Spleen (tissue), 11 donors: Measurements from ENCODE around the gene TPX2. TPM values are rescaled to one million over a fixed set of nuclear protein-coding genes. Genes with fewer than 3 reads are reported as not detected.

Source experiments
- DNase-seq: peaks from one replicate; pipeline ENCODE4 v3.0.0-alpha.2; 2020
- H3K27ac ChIP-seq, 8 donors: fragments of 200-600 bp; sonication (generic) in 7 of 8; 1 replicate in 4 of 8; 2 replicates in 4 of 8; pipeline versions ENCODE4 v1.5.0 to v1.8.0; 2016 to 2021; ENCODE audit warnings: inconsistent platforms in 4 of 8, mild to moderate bottlenecking in 4 of 8, moderate library complexity in 1 of 8
- H3K27me3 ChIP-seq, 7 donors: fragments of 200-600 bp; sonication (generic) in 6 of 7; replicated peaks in 1 of 7; 1 replicate in 4 of 7; 2 replicates in 3 of 7; pipeline versions ENCODE4 v1.5.0 to v1.8.0; 2016 to 2021; ENCODE audit warnings: inconsistent platforms in 3 of 7, mild to moderate bottlenecking in 1 of 7
- H3K36me3 ChIP-seq, 6 donors: fragments of 200-600 bp; sonication (generic) in 5 of 6; 1 replicate in 4 of 6; 2 replicates in 2 of 6; pipeline versions ENCODE4 v1.5.0 to v1.8.0; 2016 to 2021; ENCODE audit warnings: inconsistent platforms in 2 of 6
- H3K4me1 ChIP-seq, 6 donors: fragments of 200-600 bp; sonication (generic) in 5 of 6; 1 replicate in 3 of 6; 2 replicates in 3 of 6; pipeline versions ENCODE4 v1.5.0 to v1.8.0; 2016 to 2021; ENCODE audit warnings: inconsistent platforms in 3 of 6
- H3K4me3 ChIP-seq, 8 donors: fragments of 200-600 bp; sonication (generic) in 7 of 8; 1 replicate in 4 of 8; 2 replicates in 4 of 8; pipeline versions ENCODE4 v1.5.0 to v1.8.0; 2016 to 2021; ENCODE audit warnings: inconsistent platforms in 4 of 8, mild to moderate bottlenecking in 4 of 8, moderate library complexity in 2 of 8
- H3K9me3 ChIP-seq, 8 donors: fragments of 200-600 bp; sonication (generic) in 7 of 8; 1 replicate in 4 of 8; 2 replicates in 4 of 8; pipeline versions ENCODE4 v1.5.0 to v1.8.0; 2016 to 2021; ENCODE audit warnings: inconsistent platforms in 4 of 8
- CTCF ChIP-seq, 11 experiments: fragments of 200-600 bp in 7 of 11; fragments of 450-650 bp in 4 of 11; sonication (generic) in 4 of 11; IDR thresholded peaks in 8 of 11; conservative IDR thresholded peaks in 3 of 11; 1 replicate in 7 of 11; 2 replicates in 4 of 11; pipeline versions ENCODE4 v1.4.0 to v1.8.0; 2016 to 2021; ENCODE audit warnings: antibody characterized with exemption in 11 of 11, inconsistent platforms in 4 of 11, mild to moderate bottlenecking in 1 of 11
- POLR2A ChIP-seq, 3 donors: fragments of 450-650 bp; IDR thresholded peaks; one replicate each; pipeline ENCODE4 v1.5.1; 2017; ENCODE audit warnings: antibody characterized with exemption in 3 of 3, mild to moderate bottlenecking in 1 of 3
- POLR2AphosphoS5 ChIP-seq, 3 donors: sonication (generic); formaldehyde crosslinking; IDR thresholded peaks; one replicate each; pipeline ENCODE4 v1.5.1; 2017; ENCODE audit warnings: antibody characterized with exemption in 3 of 3
- WGBS, 5 donors: extraction: QIAGEN DNeasy Blood & Tissue Kit in 3 of 5; methylation state at CpG; one replicate each; pipeline versions ENCODE4 v1.1.5 to v1.1.7; 2013 to 2018; 5-methylcytosine and 5-hydroxymethylcytosine counted together
- intact Hi-C: fragments of 100-400 bp; cut with DNase I; formaldehyde crosslinking; loops from one replicate; pipeline ENCODE4 v1.15.0; 2023; ENCODE audit warnings: low total_unique reads
- polyA plus RNA-seq, 3 donors: library from polyadenylated mRNA; stranded (reverse); fragments of 200-250 nt; gene quantifications; one replicate each; pipeline ENCODE4 v1.2.1, GENCODE V29; 2013
- total RNA-seq, 7 donors: library from RNA; depleted of rRNA in 3 of 7; stranded (reverse); fragments of >200 nt in 3 of 7; fragmentation: NEBNext Ultra II Directional in 4 of 7; extraction: Animal tissue kit (Norgen Biotek cat#: 25700) in 4 of 7; gene quantifications; one replicate each; pipeline versions ENCODE4 v1.1.0 to v1.2.1, GENCODE V29; 2016 to 2021
- donor health status: healthy with polysubstance abuse.
- donor health status: DM: no; HTN: no; CAD: no; lungs with moderate emphysema.
- donor health status: DM: no; HTN: no; CAD: no.
- donor health status: Bipolar disorder and iron deficiency.
- donor health status: healthy.
- donor health status: DM: no; HTN: no; CAD: no.
- donor health status: DM: yes; HTN: yes; CAD: no.

TPX2 gene
- total and polyA plus RNA-seq, 10 donors = 1.4 to 16.2 (median 7.2) TPM

GRCh38 chr20:31816221-31816620 is 77.1 kb downstream of the TPX2 start:
- H3K4me3 ChIP-seq = no peak overlapping the region
- H3K9me3 ChIP-seq = no peaks in the 10 kb centered on the region
- H3K4me1 ChIP-seq = peaks cover 0 to 28% (median 13%) of the 10 kb centered on the region in 6 donors
- H3K27ac ChIP-seq = no peak overlapping the region
- H3K36me3 ChIP-seq = no peaks in the 10 kb centered on the region
- intact Hi-C loops = no loop called here
- 93 to 98% (median 96%) methylated on average over 5 of the region's 5 CpGs for whole genome bisulfite sequencing, 5 donors
- DNase-seq = no peak
- no peaks in the 10 kb centered on the region for H3K27me3 ChIP-seq
- TF ChIP-seq POLR2A (IDR thresholded peaks at IDR 0.05) (no peak), POLR2AphosphoS5 (IDR thresholded peaks at IDR 0.05) (no peak), CTCF (IDR thresholded peaks at IDR 0.05 in 8 of 11, conservative IDR thresholded peaks at IDR 0.05 in 3 of 11) (no peak)

- DNase-seq = no peak
- WGBS, 5 donors = 84 to 92% (median 90%) methylated on average over 5 of the region's 5 CpGs
- Histone ChIP-seq H3K4me1 (peaks cover under 1 to 24% (median 11%) of the 10 kb centered on the region in 6 donors), H3K9me3 (no peaks in the 10 kb centered on the region), H3K27me3 (peaks cover 0 to 4% (median 0%) of the 10 kb centered on the region in 7 donors), H3K4me3 (no peak overlapping the region), H3K27ac (no peak overlapping the region), H3K36me3 (no peaks in the 10 kb centered on the region)
- intact Hi-C loops = no loop called here
- TF ChIP-seq POLR2AphosphoS5 (IDR thresholded peaks at IDR 0.05) (no peak), CTCF (IDR thresholded peaks at IDR 0.05 in 8 of 11, conservative IDR thresholded peaks at IDR 0.05 in 3 of 11) (no peak), POLR2A (IDR thresholded peaks at IDR 0.05) (no peak)
These were observed 78.4 kb downstream of the TPX2 start for GRCh38 chr20:31817461-31817860.

- 82 to 93% (median 84%) methylated on average over 8 of the region's 8 CpGs for WGBS, 5 donors
- Histone ChIP-seq H3K4me3 (no peak overlapping the region), H3K36me3 (no peaks in the 10 kb centered on the region), H3K9me3 (no peaks in the 10 kb centered on the region), H3K27ac (no peak overlapping the region), H3K27me3 (peaks cover 0 to 6% (median 0%) of the 10 kb centered on the region in 7 donors), H3K4me1 (peaks cover 6 to 26% (median 19%) of the 10 kb centered on the region in 6 donors)
- TF ChIP-seq POLR2AphosphoS5 (IDR thresholded peaks at IDR 0.05) = no peak
- no peak for TF ChIP-seq POLR2A (IDR thresholded peaks at IDR 0.05)
- TF ChIP-seq CTCF (IDR thresholded peaks at IDR 0.05 in 8 of 11, conservative IDR thresholded peaks at IDR 0.05 in 3 of 11) = no peak
- DNase-seq = no peak
- intact Hi-C loops = no loop called here
These were observed 79.4 kb downstream of the TPX2 start for GRCh38 chr20:31818376-31818908.

- H3K27me3 ChIP-seq = peaks cover 0 to 6% (median 0%) of the 10 kb centered on the region in 7 donors
- H3K36me3 ChIP-seq = no peaks in the 10 kb centered on the region
- 80 to 91% (median 83%) methylated on average over 16 of the region's 16 CpGs for WGBS, 5 donors
- no peak within 1 kb of the TSS for H3K27ac ChIP-seq
- no peak for DNase-seq
- no peak within 1 kb of the TSS for H3K4me3 ChIP-seq
- no peak for TF ChIP-seq POLR2AphosphoS5 (IDR thresholded peaks at IDR 0.05)
- no peak for TF ChIP-seq POLR2A (IDR thresholded peaks at IDR 0.05)
- no peak for TF ChIP-seq CTCF (IDR thresholded peaks at IDR 0.05 in 8 of 11, conservative IDR thresholded peaks at IDR 0.05 in 3 of 11)
- no peaks in the 10 kb centered on the region for H3K9me3 ChIP-seq
- peaks cover 6 to 34% (median 20%) of the 10 kb centered on the region in 6 donors for H3K4me1 ChIP-seq
- intact Hi-C loops = no loop called here
These were observed 80.1 kb downstream of the TPX2 start, which contains the start of gene MYLK2 for GRCh38 chr20:31819083-31819784. Gene MYLK2 (plus strand): TSS chr20:31819356. CDS start chr20:31819581, 225 bp downstream.
